ENCODE measurements around the gene GPR162.

GPR162 gene

GRCh38 chr12:6787309-6787708 lies 34.3 kb upstream of the GPR162 start:
- DNase-seq = no peak

- DNase-seq = peak; percentile 68
Measured at GRCh38 chr12:6788972-6789924, 32.4 kb upstream of the GPR162 start, which contains the start of gene CD4. CD4 (plus strand) TSS chr12:6789528; CDS start chr12:6800139, 10,611 bp downstream.

- DNase-seq = peak; percentile 42
Measured at GRCh38 chr12:6790496-6791150, 31.0 kb upstream of the GPR162 start.

GRCh38 chr12:6791931-6792520 lies 29.6 kb upstream of the GPR162 start:
- DNase-seq = no peak

- DNase-seq = peak; percentile 42
Measured at GRCh38 chr12:6792522-6793201, 29.0 kb upstream of the GPR162 start.

- DNase-seq = no peak
Measured at GRCh38 chr12:6795088-6795487, 26.5 kb upstream of the GPR162 start.

- DNase-seq = no peak
Measured at GRCh38 chr12:6796576-6796975, 25.0 kb upstream of the GPR162 start.

- DNase-seq = no peak
Measured at GRCh38 chr12:6799147-6799546, 22.5 kb upstream of the GPR162 start.

GRCh38 chr12:6807170-6807569 lies 14.5 kb upstream of the GPR162 start:
- DNase-seq = no peak

- DNase-seq = no peak
Measured at GRCh38 chr12:6809056-6809455, 12.6 kb upstream of the GPR162 start.

GRCh38 chr12:6810758-6811157 lies 10.9 kb upstream of the GPR162 start:
- no peak for DNase-seq

GRCh38 chr12:6813363-6813762 lies 8.3 kb upstream of the GPR162 start:
- no peak for DNase-seq

GRCh38 chr12:6816598-6816997 lies 5.0 kb upstream of the GPR162 start:
- no peak for DNase-seq

GRCh38 chr12:6817098-6817497 lies 4.5 kb upstream of the GPR162 start:
- no peak for DNase-seq

GRCh38 chr12:6817662-6818157 lies 3.9 kb upstream of the GPR162 start:
- no peak for DNase-seq

GRCh38 chr12:6818222-6818621 lies 3.4 kb upstream of the GPR162 start:
- no peak for DNase-seq

GRCh38 chr12:6818645-6819044 lies 3.0 kb upstream of the GPR162 start:
- DNase-seq = no peak

GRCh38 chr12:6819106-6820030 lies 2.3 kb upstream of the GPR162 start:
- no peak for DNase-seq

- DNase-seq = no peak
Measured at GRCh38 chr12:6820166-6820565, 1.5 kb upstream of the GPR162 start.

- DNase-seq = no peak
Measured at GRCh38 chr12:6822426-6823135, 960 bp downstream of the GPR162 start.

All from hematopoietic multipotent progenitor cell treated with erythropoietin and hydrocortisone succinate and interleukin-3 and kit ligand, for 6 days (in vitro differentiated cells).